SK-N-SH (cell line): ENCODE data around the gene AXIN2. TPM values are rescaled to one million over a fixed set of nuclear protein-coding genes. Genes with fewer than 3 reads are reported as not detected.

Source experiments
- CTCF ChIA-PET: fragments of 300-600, 350-600 bp; formaldehyde crosslinking; extraction: SDS; loops from one replicate; lab custom pipeline; 2021; lab: Yijun Ruan, JAX
- POLR2A ChIA-PET: fragments of 350-600 bp; sonication (Branson Sonifier 250); formaldehyde crosslinking; extraction: SDS; loops from one replicate; lab custom pipeline; 2020; ENCODE audit warnings: antibody characterized with exemption, inconsistent platforms; lab: Yijun Ruan, JAX
- DNase-seq: peaks from one replicate; pipeline ENCODE4 v3.0.0; 2012
- H2AFZ ChIP-seq: fragments of 200-600 bp; sonication (generic); 2 replicates; pipeline ENCODE4 v1.8.1; 2016; ENCODE audit warnings: antibody characterized with exemption, mild to moderate bottlenecking, low read depth
- H3F3A ChIP-seq: fragments of 200-600 bp; sonication (generic); replicated peaks from 2 replicates; pipeline ENCODE3; 2016; ENCODE audit warnings: antibody characterized with exemption, mild to moderate bottlenecking; ENCODE audit not compliant: insufficient read depth
- H3K27ac ChIP-seq, 2 experiments: fragments of 200-500 bp in 1 of 2; fragments of 200-600 bp in 1 of 2; sonication (Bioruptor generic) in 1 of 2; sonication (generic), shearing (Covaris generic) in 1 of 2; 2 replicates each; pipeline versions ENCODE4 v1.5.1 to v1.6.1; 2014 to 2016; ENCODE audit warnings: low read depth in 2 of 2, inconsistent platforms in 1 of 2, low read length in 1 of 2, mild to moderate bottlenecking in 1 of 2, mixed read lengths in 1 of 2
- H3K27me3 ChIP-seq: fragments of 200-600 bp; sonication (generic), shearing (Covaris generic); 2 replicates; pipeline ENCODE4 v1.6.1; 2016; ENCODE audit warnings: mixed run types; ENCODE audit not compliant: insufficient read depth
- H3K36me3 ChIP-seq, 2 experiments: fragments of 200-500 bp in 1 of 2; fragments of 200-600 bp in 1 of 2; sonication (Bioruptor generic) in 1 of 2; sonication (generic) in 1 of 2; replicated peaks in 1 of 2; 2 replicates each; pipeline versions ENCODE3 to v1.5.1; 2014 to 2016; ENCODE audit warnings: low read length in 1 of 2, mild to moderate bottlenecking in 1 of 2; ENCODE audit not compliant: insufficient read depth in 2 of 2, control insufficient read depth in 1 of 2
- H3K4me1 ChIP-seq, 2 experiments: fragments of 200-500 bp in 1 of 2; fragments of 200-600 bp in 1 of 2; sonication (Bioruptor generic) in 1 of 2; sonication (generic), shearing (Covaris generic) in 1 of 2; 2 replicates each; pipeline versions ENCODE4 v1.5.1 to v1.6.1; 2014 to 2016; ENCODE audit warnings: low read depth in 1 of 2, low read length in 1 of 2, mixed run types in 1 of 2; ENCODE audit not compliant: insufficient read depth in 2 of 2, control insufficient read depth in 1 of 2
- H3K4me2 ChIP-seq: fragments of 200-600 bp; sonication (generic), shearing (Covaris generic); 2 replicates; pipeline ENCODE4 v1.6.1; 2017; ENCODE audit warnings: mixed run types
- H3K4me3 ChIP-seq, 2 experiments: fragments of 200-500 bp in 1 of 2; fragments of 200-600 bp in 1 of 2; sonication (Bioruptor generic) in 1 of 2; sonication (generic), shearing (Covaris generic) in 1 of 2; 2 replicates each; pipeline versions ENCODE4 v1.5.1 to v1.8.1; 2014 to 2016; ENCODE audit warnings: low read depth in 2 of 2, inconsistent platforms in 1 of 2, low read length in 1 of 2, mild to moderate bottlenecking in 1 of 2, mixed read lengths in 1 of 2, moderate library complexity in 1 of 2
- H3K79me2 ChIP-seq: fragments of 200-600 bp; sonication (generic); 2 replicates; pipeline ENCODE4 v1.8.1; 2017; ENCODE audit warnings: mild to moderate bottlenecking; ENCODE audit not compliant: insufficient read depth
- H3K9ac ChIP-seq: fragments of 200-600 bp; sonication (generic); 2 replicates; pipeline ENCODE4 v1.6.1; 2017; ENCODE audit warnings: mixed run types
- H3K9me2 ChIP-seq: fragments of 200-600 bp; sonication (generic); 2 replicates; pipeline ENCODE4 v1.6.1; 2017; ENCODE audit warnings: mixed run types
- H3K9me3 ChIP-seq: fragments of 200-600 bp; sonication (generic); 2 replicates; pipeline ENCODE4 v1.6.1; 2017; ENCODE audit warnings: mixed run types, mild to moderate bottlenecking, moderate library complexity
- H4K20me1 ChIP-seq: fragments of 200-600 bp; sonication (generic); 2 replicates; pipeline ENCODE4 v1.6.1; 2017; ENCODE audit warnings: mild to moderate bottlenecking, mixed run types; ENCODE audit not compliant: insufficient read depth
- CHD2 ChIP-seq: fragments of 150-350 bp; IDR thresholded peaks from 2 replicates; pipeline ENCODE4 v1.6.1; 2018; ENCODE audit warnings: low read length; ENCODE audit not compliant: partially characterized antibody
- EZH2phosphoT487 ChIP-seq: fragments of 200-600 bp; sonication (generic); IDR thresholded peaks from 2 replicates; pipeline ENCODE4 v1.6.1; 2017; ENCODE audit warnings: low read depth, mixed run types, mild to moderate bottlenecking, antibody characterized with exemption, moderate library complexity, borderline replicate concordance
- FOSL2 ChIP-seq: IDR thresholded peaks from 2 replicates; pipeline ENCODE4 v1.4.0; 2012; ENCODE audit warnings: low read depth, mild to moderate bottlenecking, moderate library complexity, borderline replicate concordance
- FOXJ3 ChIP-seq: sonication (generic); formaldehyde crosslinking; IDR thresholded peaks from 2 replicates; pipeline ENCODE4 v1.5.1; 2020; ENCODE audit warnings: mild to moderate bottlenecking, missing genetic modification reagents
- FOXM1 ChIP-seq: IDR thresholded peaks from 2 replicates; pipeline ENCODE4 v1.4.0; 2012; ENCODE audit warnings: low read depth, mild to moderate bottlenecking
- GABPA ChIP-seq: IDR thresholded peaks from 2 replicates; pipeline ENCODE4 v1.4.0; 2012; ENCODE audit warnings: low read depth, mild to moderate bottlenecking
- JUND ChIP-seq: IDR thresholded peaks from 2 replicates; pipeline ENCODE4 v1.4.0; 2012
- MEF2A ChIP-seq: IDR thresholded peaks from 2 replicates; pipeline ENCODE4 v1.4.0; 2012; ENCODE audit warnings: low read depth, borderline replicate concordance
- MXI1 ChIP-seq: IDR thresholded peaks from 2 replicates; pipeline ENCODE4 v1.6.1; 2012; ENCODE audit warnings: mild to moderate bottlenecking, low read depth, low read length, improper control_type of control experiment
- NRF1 ChIP-seq: IDR thresholded peaks from 2 replicates; pipeline ENCODE4 v1.6.1; 2012; ENCODE audit warnings: low read depth, mild to moderate bottlenecking, low read length
- POLR2AphosphoS5 ChIP-seq: IDR thresholded peaks from 2 replicates; pipeline ENCODE4 v1.6.1; 2012; ENCODE audit warnings: low read depth, low read length
- RCOR1 ChIP-seq: fragments of 150-350 bp; IDR thresholded peaks from 2 replicates; pipeline ENCODE4 v1.6.1; 2017; ENCODE audit warnings: antibody characterized with exemption, low read length
- SMC3 ChIP-seq: IDR thresholded peaks from 2 replicates; pipeline ENCODE4 v1.6.1; 2012; ENCODE audit warnings: low read depth, low read length, improper control_type of control experiment
- TCF12 ChIP-seq: IDR thresholded peaks from 2 replicates; pipeline ENCODE4 v1.4.0; 2012
- TEAD4 ChIP-seq: IDR thresholded peaks from 2 replicates; pipeline ENCODE4 v1.4.0; 2012; ENCODE audit warnings: mild to moderate bottlenecking, borderline replicate concordance; ENCODE audit not compliant: insufficient read depth
- USF2 ChIP-seq: fragments of 150-350 bp; IDR thresholded peaks from 2 replicates; pipeline ENCODE4 v1.6.1; 2017; ENCODE audit warnings: antibody characterized with exemption, low read length, low read depth, borderline replicate concordance
- WGBS: methylation state at CpG from one replicate; pipeline ENCODE4 v1.1.6; 2017; ENCODE audit warnings: low lambda C conversion rate; 5-methylcytosine and 5-hydroxymethylcytosine counted together
- polyA plus RNA-seq, 3 experiments: library from polyadenylated mRNA; depleted of rRNA; stranded (reverse); fragments of >200 nt; gene quantifications; 2 replicates each; pipeline ENCODE4 v1.2.3, GENCODE V29; 2012
- TF ChIP-seq, protein P1 (sequence below): IDR thresholded peaks from 2 replicates; pipeline ENCODE4 v1.4.0; 2012; ENCODE audit warnings: low read depth, borderline replicate concordance

Gene AXIN2
- polyA plus RNA-seq, 1 of the 3 experiments (the other 2 are of a cell fraction) = 8.3 TPM

DNA sequence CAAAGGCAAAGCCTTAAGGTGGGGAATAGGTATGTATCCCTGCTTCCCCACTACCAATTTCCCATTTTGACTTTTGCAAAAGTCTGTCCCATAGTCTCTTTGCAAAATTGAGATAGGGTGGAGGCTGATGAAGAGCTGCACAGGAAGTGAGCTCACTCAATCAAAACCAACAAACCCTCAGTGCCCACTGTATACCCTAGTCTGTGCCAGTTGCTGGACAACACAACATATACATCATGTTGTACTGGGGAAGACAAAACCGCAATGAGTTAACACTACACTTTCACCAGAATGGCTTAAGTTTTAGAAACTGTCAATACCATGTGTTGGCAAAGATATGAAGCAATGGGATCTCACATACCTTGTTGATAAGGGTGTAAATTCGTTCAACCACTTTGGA, 40.4 kb upstream of the AXIN2 start (continued):
- no peak for TF ChIP-seq FOXM1
- no peak for TF ChIP-seq MEF2A
- TF ChIP-seq NRF1 = no peak

DNA sequence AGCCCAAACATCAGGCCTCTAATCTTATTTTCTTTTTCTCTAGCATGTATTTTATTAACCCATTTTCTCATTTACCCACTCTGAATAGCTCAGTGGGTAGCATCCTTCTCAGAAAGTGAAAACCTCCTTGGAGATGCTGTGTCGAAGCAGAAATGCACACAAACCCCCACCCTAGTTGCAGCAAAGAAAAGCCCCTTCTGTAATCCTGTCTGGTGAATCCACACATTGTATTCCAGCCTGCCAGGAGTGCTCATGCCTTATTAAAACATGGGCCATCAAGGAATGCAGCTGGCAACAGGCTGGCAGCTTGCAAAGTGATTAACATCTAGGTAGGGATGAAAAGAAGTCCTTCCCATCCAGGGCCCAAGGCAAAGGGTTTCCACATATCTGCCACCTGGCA, 39.7 kb upstream of the AXIN2 start:
- no peak for DNase-seq
- WGBS = 48% methylated on average over 1 of the region's 1 CpG
- Histone ChIP-seq H4K20me1 (no peaks in the 10 kb centered on the region), H3K79me2 (no peaks in the 10 kb centered on the region), H3K36me3 (no peaks in the 10 kb centered on the region), H3K27ac (no peak overlapping the region), H3K9ac (no peak overlapping the region), H3K4me3 (no peak overlapping the region), H2AFZ (no peak overlapping the region), H3K9me3 (no peaks in the 10 kb centered on the region), H3K4me2 (no peak overlapping the region), H3K9me2 (no peaks in the 10 kb centered on the region), H3K27me3 (no peaks in the 10 kb centered on the region), H3K4me1 (no peaks in the 10 kb centered on the region), H3F3A (no peaks in the 10 kb centered on the region)
- TF ChIP-seq TEAD4 (no peak), EZH2phosphoT487 (no peak), FOXJ3 (CRISPR knock-in tag) (no peak), FOSL2 (no peak), GABPA (no peak), CHD2 (no peak), SMC3 (no peak), TCF12 (no peak), NRF1 (no peak), POLR2AphosphoS5 (no peak), RCOR1 (no peak), MXI1 (no peak), JUND (no peak), USF2 (no peak)
- TF ChIP-seq, protein P1, sequence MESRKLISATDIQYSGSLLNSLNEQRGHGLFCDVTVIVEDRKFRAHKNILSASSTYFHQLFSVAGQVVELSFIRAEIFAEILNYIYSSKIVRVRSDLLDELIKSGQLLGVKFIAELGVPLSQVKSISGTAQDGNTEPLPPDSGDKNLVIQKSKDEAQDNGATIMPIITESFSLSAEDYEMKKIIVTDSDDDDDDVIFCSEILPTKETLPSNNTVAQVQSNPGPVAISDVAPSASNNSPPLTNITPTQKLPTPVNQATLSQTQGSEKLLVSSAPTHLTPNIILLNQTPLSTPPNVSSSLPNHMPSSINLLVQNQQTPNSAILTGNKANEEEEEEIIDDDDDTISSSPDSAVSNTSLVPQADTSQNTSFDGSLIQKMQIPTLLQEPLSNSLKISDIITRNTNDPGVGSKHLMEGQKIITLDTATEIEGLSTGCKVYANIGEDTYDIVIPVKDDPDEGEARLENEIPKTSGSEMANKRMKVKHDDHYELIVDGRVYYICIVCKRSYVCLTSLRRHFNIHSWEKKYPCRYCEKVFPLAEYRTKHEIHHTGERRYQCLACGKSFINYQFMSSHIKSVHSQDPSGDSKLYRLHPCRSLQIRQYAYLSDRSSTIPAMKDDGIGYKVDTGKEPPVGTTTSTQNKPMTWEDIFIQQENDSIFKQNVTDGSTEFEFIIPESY = no peak
- CTCF ChIA-PET = interaction anchor here (1.1 kb wide), 1 partner anchor 12 kb away, joined by 3 read pairs; no protein-coding TSS in a partner anchor
- POLR2A ChIA-PET = no interaction called here
